Tibial artery (tissue), 4 donors: ENCODE data around the gene CFAP161.

Source experiments
- DNase-seq, 2 donors: peaks; one replicate each; pipeline ENCODE4 v3.0.0-alpha.2; 2019
- H3K27ac ChIP-seq, 2 donors: fragments of 200-600 bp; sonication (generic) in 1 of 2; 1 replicate in 1 of 2; 2 replicates in 1 of 2; pipeline ENCODE4 v1.5.1; 2018 to 2019; ENCODE audit warnings: mild to moderate bottlenecking in 1 of 2
- H3K27me3 ChIP-seq, 2 donors: fragments of 200-600 bp; sonication (generic) in 1 of 2; one replicate each; pipeline versions ENCODE4 v1.5.1 to v1.6.0; 2016 to 2019
- H3K36me3 ChIP-seq, 3 donors: fragments of 200-600 bp; sonication (generic) in 2 of 3; one replicate each; pipeline ENCODE4 v1.5.1; 2016 to 2019; ENCODE audit warnings: mild to moderate bottlenecking in 2 of 3
- H3K4me1 ChIP-seq, 4 donors: fragments of 200-600 bp; sonication (generic) in 2 of 4; 1 replicate in 3 of 4; 2 replicates in 1 of 4; pipeline ENCODE4 v1.5.1; 2016 to 2019
- H3K4me3 ChIP-seq, 2 donors: fragments of 200-600 bp; sonication (generic) in 1 of 2; 1 replicate in 1 of 2; 2 replicates in 1 of 2; pipeline ENCODE4 v1.5.1; 2018 to 2019; ENCODE audit warnings: mild to moderate bottlenecking in 2 of 2
- H3K9me3 ChIP-seq, 3 donors: fragments of 200-600 bp; sonication (generic) in 1 of 3; one replicate each; pipeline ENCODE4 v1.5.1; 2016 to 2019
- CTCF ChIP-seq, 2 experiments: fragments of 200-600 bp in 1 of 2; fragments of 450-650 bp in 1 of 2; IDR thresholded peaks; one replicate each; pipeline ENCODE4 v1.5.1; 2017 to 2019; ENCODE audit warnings: antibody characterized with exemption in 2 of 2, mild to moderate bottlenecking in 1 of 2, moderate library complexity in 1 of 2
- intact Hi-C: fragments of 100-400 bp; cut with DNase I; formaldehyde crosslinking; loops from one replicate; pipeline ENCODE4 v1.15.0; 2023; ENCODE audit warnings: low total_unique reads

Gene CFAP161

DNA sequence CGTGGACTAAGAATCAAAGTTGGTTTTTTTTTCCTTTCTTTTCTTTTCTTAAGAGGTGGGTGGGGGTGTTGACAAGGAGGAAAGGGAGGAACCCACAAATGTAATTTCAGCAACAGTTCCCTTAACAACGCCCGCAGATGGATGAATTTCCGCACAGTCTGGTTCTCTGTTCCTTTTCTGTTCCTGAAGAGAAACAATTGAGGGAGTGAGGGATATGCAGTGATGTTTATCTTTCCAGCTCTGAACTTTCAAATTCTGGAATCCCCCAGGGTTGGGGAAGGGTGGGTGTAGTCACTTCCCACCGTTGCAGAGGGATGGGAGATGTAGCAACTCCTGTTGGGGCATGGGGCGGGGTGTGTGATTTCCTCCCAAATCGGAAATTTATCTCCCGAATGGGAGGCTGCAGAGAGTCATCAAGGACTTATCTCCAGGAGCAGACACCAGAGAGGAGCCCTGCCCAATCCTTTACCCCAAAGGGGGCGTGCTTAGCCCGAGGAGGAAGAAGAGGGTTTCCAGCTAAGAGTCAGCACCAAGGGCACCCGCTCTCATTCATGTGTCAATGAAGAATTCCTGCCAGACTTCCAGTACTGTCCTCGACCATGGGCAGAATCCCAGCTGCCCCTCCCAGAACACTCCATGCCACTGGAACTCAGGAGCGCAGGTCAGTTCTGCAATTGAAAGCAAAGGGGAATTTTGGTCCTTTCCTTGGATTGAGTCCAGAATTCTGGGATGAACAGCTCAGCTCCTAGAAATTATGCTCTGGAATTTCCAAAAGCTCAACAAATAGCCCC is 35.0 kb upstream of the CFAP161 start:
- DNase-seq, result peak in 1 of 2 donors; percentile 28
- H3K27me3 ChIP-seq, result peaks cover 0 to 22% of the 10 kb centered on the region in 2 donors
- no peak for TF ChIP-seq CTCF (IDR thresholded peaks at IDR 0.05)
- H3K4me3 ChIP-seq, result no peak overlapping the region
- intact Hi-C loops, result no loop called here
- no peak overlapping the region for H3K27ac ChIP-seq
- no peaks in the 10 kb centered on the region for H3K36me3 ChIP-seq
- H3K4me1 ChIP-seq, result no peaks in the 10 kb centered on the region
- no peaks in the 10 kb centered on the region for H3K9me3 ChIP-seq

- Histone ChIP-seq H3K36me3 (no peaks in the 10 kb centered on the region), H3K27ac (no peak overlapping the region), H3K9me3 (no peaks in the 10 kb centered on the region), H3K27me3 (peaks cover 0 to 14% of the 10 kb centered on the region in 2 donors), H3K4me1 (peaks cover 0 to 3% (median 0%) of the 10 kb centered on the region in 4 donors), H3K4me3 (no peak overlapping the region)
- intact Hi-C loops, result no loop called here
- DNase-seq, result no peak
- TF ChIP-seq CTCF (IDR thresholded peaks at IDR 0.05), result no peak
Measured at GRCh38 chr15:81101894-81102815, 31.9 kb upstream of the CFAP161 start.

- no peak for DNase-seq
- Histone ChIP-seq H3K27me3 (peaks cover 0 to 14% of the 10 kb centered on the region in 2 donors), H3K9me3 (no peaks in the 10 kb centered on the region), H3K27ac (no peak overlapping the region), H3K36me3 (no peaks in the 10 kb centered on the region), H3K4me3 (no peak overlapping the region), H3K4me1 (peaks cover 0 to 3% (median 0%) of the 10 kb centered on the region in 4 donors)
- intact Hi-C loops, result no loop called here
- TF ChIP-seq CTCF (IDR thresholded peaks at IDR 0.05), result no peak
Measured at GRCh38 chr15:81103857-81104256, 30.2 kb upstream of the CFAP161 start.

- intact Hi-C loops, result loop anchor here (5.0 kb wide), 1 partner anchor 162 kb away; no protein-coding TSS in a partner anchor
- Histone ChIP-seq H3K27ac (no peak overlapping the region), H3K27me3 (peaks cover 0 to 10% of the 10 kb centered on the region in 2 donors), H3K36me3 (no peaks in the 10 kb centered on the region), H3K4me3 (no peak overlapping the region), H3K4me1 (peaks cover 0 to 3% (median 0%) of the 10 kb centered on the region in 4 donors), H3K9me3 (no peaks in the 10 kb centered on the region)
- no peak for TF ChIP-seq CTCF (IDR thresholded peaks at IDR 0.05)
- DNase-seq, result no peak
Measured at GRCh38 chr15:81105545-81105944, 28.5 kb upstream of the CFAP161 start.

DNA sequence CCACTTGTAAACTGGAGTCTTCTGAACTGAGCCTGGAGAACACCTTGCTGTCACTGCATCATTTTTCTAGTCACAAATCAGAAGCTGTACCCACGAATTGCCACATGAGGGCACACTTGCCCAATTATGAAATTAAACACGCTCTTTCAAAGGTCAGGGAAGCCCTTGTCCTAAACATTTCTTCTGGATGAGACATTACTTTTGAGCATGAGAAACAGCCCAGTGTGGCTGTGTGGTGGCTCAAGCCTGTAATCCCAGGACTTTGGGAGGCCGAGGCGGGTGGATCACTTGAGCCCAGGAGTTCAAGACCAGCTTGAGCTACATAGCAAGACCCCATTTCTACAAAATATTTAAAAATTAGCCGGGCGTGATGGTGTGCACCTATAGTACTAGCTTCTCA is 27.5 kb upstream of the CFAP161 start:
- Histone ChIP-seq H3K27ac (no peak overlapping the region), H3K27me3 (peaks cover 0 to 6% of the 10 kb centered on the region in 2 donors), H3K9me3 (no peaks in the 10 kb centered on the region), H3K36me3 (no peaks in the 10 kb centered on the region), H3K4me1 (peaks cover 0 to 3% (median 0%) of the 10 kb centered on the region in 4 donors), H3K4me3 (no peak overlapping the region)
- intact Hi-C loops, result loop anchor here (5.0 kb wide), 1 partner anchor 161 kb away; no protein-coding TSS in a partner anchor
- peak; percentile 59 to 68 for TF ChIP-seq CTCF (IDR thresholded peaks at IDR 0.05)
- DNase-seq, result peak in 1 of 2 donors; percentile 53
